Astrocyte (in vitro differentiated cells and primary cell): Measurements from ENCODE around the gene C19orf73.

Experiments used
- EZH2 ChIP-seq: IDR thresholded peaks from 2 replicates; pipeline ENCODE4 v1.6.1; 2012; ENCODE audit warnings: mild to moderate bottlenecking, low read length, inconsistent platforms; ENCODE audit not compliant: insufficient read depth
- TF ChIP-seq, protein P1 (sequence below): IDR thresholded peaks from 2 replicates; pipeline ENCODE4 v1.5.1; 2011; ENCODE audit warnings: low read depth, mild to moderate bottlenecking, inconsistent platforms, low read length, moderate library complexity; ENCODE audit not compliant: insufficient read depth

DNA sequence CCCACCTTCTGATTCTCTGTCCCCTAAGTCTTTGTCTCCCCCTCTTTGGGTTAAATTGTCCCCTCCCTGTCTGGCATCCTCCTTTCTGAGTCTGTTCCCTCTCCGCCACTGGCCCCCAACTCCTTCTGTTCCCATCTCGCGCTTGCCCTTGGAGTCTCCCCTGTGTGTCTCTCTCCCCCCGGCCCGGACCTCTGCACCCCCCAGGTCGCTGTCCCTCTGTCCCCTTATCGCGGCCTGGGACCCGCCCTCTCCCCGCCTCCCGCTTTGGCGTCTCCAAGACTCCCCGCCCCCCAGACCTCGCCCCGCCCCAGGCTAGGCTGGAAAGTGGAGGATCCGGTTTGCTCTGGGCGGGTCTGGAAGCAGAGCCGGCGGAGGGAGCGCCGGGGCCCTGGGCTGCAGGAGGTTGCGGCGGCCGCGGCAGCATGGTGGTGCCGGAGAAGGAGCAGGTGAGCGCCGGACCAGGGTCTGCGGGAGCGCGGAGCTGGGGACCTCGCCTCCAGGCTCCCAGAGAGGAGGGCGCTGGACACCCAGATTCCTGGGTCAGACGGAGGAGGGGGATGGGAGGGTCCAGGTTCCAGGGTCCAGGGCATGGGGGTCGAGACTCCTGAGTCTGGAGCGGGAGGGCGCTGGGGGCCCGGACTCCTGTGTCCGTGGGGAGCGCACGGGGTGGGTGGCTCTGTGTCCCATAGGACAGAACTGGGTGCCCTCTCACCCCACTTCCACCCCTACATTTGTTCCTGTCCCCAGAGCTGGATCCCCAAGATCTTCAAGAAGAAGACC, 38.7 kb upstream of the C19orf73 start, which contains the start of gene TRPM4:
- TF ChIP-seq, protein P1, sequence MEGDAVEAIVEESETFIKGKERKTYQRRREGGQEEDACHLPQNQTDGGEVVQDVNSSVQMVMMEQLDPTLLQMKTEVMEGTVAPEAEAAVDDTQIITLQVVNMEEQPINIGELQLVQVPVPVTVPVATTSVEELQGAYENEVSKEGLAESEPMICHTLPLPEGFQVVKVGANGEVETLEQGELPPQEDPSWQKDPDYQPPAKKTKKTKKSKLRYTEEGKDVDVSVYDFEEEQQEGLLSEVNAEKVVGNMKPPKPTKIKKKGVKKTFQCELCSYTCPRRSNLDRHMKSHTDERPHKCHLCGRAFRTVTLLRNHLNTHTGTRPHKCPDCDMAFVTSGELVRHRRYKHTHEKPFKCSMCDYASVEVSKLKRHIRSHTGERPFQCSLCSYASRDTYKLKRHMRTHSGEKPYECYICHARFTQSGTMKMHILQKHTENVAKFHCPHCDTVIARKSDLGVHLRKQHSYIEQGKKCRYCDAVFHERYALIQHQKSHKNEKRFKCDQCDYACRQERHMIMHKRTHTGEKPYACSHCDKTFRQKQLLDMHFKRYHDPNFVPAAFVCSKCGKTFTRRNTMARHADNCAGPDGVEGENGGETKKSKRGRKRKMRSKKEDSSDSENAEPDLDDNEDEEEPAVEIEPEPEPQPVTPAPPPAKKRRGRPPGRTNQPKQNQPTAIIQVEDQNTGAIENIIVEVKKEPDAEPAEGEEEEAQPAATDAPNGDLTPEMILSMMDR, result no peak
- no peak for TF ChIP-seq EZH2
